Umbilical cord (tissue), 2 donors: ENCODE results near the gene RPN2. TPM values are rescaled to one million over a fixed set of nuclear protein-coding genes. Genes with fewer than 3 reads are reported as not detected.

Source experiments
- DNase-seq: peaks from one replicate; pipeline ENCODE4 v3.0.0-alpha.2; 2015; ENCODE audit warnings: low spot score
- total RNA-seq: library from RNA; depleted of rRNA; stranded (reverse); fragments of >200 nt; gene quantifications from one replicate; pipeline ENCODE4 v1.2.3, GENCODE V29; 2014; ENCODE audit warnings: low replicate concordance; ENCODE audit not compliant: insufficient read depth

RPN2 gene
- total RNA-seq, 1 donor from 2014 or later, result 156 TPM

DNA sequence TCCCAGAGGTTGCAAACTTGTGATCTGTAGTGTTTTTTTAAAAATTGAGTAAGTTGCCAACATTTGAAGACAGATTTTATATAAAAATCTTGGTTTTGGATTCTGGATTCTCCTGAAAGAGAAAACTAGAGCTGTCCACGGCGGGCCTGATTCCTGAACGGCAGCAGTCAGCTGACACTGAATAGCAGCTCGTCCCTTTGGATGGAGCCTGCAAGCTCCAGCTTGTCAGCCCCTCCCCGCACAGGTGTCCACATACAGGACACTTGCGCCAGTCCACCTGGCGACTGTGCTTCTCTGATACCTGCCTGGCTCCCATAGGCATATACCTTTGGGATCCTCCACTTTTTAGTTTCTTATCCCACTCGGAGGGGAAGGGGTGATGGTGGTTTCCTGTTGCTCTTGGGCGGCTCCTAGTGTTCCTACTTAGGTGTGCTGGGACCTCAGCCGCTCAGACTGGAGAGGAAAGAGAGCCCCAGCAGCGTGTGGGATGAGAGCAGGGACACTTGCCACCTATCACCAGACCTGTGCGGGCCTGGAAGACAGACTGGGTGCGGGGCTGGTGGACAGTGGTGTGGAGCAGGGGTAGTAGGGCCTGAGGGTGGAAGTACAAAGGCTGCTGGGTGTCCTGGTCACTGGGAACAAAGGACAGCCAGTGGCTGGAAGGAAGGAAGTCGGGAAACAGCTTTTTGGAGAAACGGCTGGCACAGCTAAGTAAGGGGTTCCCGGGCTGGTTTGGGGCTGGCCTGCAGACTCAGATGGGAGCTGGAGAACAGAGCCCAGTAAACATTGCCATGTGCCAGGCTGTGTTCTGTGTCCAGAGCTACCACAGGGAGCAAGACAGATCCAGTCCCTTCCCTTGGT lies 64.2 kb downstream of the RPN2 start:
- DNase-seq, result no peak

DNA sequence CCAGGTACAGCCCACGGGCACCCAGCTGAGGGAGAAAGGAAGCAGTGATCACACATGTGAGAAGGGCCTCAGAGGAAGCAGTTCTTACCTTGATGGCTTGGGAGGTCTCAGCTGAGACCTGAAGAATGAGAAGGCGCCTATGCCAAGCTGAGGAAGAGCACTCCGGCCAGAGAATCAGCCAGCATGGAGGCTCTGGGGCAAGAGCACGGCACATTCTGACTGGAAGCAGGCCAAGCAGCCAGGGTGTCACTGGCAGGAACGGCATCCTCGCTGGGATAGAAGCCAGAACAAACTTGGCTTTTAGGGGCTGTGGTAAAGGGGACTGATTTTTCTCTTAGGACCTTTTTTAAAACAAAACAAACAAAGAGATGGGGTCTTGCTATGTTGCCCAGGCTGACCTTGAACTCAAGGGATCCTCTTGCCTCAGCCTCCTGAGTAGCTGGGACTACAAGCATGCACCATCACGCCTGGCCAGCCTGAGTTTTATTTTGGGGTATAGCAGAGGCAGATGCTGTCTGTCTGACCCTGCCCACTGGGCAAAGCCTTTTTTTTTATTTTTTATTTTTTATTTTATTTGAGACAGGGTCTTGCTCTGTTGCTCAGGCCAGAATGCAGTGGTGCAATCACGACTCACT lies 64.9 kb downstream of the RPN2 start:
- DNase-seq, result no peak

DNA sequence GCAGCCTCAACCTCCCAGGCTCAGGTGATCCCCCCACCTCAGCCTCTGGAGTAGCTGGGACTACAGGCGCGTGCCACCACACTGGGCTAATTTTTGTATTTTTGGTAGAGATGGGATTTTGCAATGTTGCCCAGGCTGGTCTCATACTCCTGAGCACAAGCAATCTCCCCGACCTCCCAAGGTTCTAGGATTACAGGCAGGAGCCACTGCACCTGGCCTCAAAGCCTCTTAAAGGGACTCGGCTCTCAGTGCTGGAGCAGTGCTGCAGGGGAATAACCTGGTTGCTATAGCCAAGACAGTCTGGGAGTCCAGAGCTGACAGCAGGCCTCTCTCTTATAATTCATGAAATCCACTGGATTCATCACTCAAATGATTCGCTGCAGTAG lies 65.4 kb downstream of the RPN2 start:
- DNase-seq, result no peak

DNA sequence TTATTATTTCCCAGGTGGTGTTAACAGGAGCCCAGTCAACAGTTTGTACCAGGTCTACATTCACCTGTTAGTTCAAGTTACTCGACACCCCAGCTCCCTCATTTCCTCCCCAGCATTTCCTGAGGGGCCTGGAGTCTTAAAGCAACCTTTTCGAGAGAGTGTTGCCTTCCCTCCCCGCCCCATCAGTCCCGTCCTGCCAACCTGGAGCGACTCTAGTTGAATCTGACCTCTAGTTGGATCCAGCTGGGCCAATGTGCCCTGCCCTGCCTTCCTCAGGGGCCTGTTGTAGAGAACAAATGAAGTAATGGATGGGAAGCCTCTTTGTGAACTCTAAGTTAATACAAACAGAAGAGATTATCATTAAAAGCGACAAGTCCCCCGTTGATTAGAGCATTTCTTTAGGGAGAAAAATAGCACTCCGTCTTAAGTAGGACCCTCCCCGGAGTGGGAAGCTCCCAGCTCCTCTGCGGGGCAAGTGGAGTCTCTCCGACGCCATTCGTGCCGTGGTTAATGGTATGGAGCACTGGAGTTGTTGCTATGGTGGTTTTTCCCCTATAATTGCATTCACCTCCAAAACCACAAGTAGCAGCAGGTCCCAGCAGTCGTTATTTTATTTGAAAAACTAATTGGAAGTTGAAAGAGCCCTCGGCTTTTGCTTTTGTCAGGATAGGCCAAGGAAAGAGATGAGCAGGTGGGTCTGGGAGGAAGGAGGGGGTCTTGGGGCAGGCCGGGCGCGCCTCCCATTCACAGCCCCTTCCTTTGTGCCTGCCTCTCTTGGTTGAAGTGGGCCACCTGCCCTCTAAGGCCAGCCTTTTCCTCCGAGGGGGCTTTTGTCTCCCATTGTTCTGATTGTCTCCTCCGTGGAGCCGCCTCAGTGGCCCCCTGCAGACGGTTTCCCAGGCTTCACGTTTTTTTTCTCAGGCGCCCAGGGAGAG lies 66.4 kb downstream of the RPN2 start:
- no peak for DNase-seq

DNA sequence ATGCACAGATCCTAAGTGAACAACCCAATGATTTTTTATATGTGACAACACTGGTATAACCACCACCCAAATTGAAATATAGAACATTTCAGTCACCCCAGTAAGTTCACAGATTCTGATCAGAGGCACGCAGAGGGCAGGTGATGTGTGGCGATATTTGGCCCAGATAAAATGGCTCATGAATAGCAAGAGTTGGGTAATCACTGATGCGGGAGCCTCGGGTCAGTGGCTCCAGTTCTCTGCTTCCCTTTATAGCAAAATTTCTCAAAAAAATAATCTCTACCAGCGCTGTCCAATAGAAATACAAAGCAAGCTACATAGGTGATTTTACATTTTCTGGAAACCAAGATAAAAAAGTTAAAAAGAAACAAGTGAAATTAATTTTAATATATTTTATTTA lies 67.6 kb downstream of the RPN2 start:
- no peak for DNase-seq

DNA sequence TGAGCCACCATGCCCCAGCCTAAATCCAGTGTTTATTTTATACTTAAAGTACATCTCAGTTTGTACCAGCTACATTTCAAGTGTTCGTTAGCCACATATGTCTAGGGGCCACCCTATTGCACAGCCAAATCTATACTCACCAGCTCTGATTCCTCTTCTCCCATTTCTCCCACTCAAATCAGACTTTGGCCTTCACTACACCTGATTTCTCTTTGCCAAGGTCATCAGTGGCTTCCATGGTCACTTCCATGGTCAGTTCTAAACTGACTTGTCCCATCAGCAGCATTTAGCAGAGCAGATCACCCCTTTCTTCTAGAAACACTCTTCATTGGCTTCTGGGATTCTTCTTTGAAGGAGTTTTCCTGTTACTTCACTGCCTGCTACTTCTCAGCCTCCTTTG lies 68.4 kb downstream of the RPN2 start:
- no peak for DNase-seq

DNA sequence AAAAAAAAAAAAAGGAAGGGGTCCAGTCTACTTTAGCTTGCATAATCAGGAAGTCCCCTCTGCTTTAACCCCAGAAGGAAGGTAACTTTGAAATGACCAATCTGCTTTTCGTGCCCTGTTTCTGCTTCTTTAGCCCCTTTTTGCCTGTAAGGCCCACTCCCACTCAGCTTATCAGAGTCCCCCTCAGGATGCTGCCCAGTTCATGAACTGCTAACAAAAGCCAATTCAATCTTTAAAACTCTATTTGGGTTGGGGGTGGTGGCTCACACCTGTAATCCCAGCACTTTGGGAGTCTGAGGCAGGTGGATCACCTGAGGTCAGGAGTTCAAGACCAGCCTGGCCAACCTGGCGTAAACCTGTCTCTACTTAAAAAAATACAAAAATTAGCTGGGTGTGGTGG lies 70.2 kb downstream of the RPN2 start:
- no peak for DNase-seq

DNA sequence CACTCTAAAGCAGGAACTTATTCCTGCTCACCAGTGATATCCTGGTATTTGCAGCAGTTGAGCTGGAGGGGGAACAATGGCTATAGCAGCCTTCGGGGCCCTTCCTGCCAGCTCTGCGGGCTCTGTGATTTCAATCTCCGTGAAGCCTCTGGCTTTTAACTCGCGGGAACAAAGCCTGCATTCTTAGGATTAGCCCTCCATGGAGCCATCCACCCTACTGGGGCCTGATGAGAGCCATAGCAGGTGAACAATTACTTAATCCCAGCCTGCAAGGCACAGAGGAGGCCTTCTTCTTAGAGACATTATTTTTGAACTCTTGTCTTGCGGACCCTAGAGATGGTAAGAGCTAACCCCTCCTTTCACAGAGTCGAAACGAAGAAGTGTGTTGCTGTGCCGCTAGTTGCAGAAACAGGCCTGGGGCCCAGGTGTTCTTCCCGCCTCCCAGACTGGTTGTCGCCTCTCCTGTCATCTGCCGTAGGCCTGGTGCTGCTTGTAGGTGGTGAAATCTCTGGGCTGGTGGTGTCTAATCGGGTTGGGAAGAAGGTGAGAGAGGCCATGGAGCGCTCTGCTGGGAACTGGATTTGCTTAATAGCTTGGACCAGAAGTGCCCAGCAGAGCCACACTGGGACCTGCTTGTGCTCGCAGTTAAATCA lies 72.8 kb downstream of the RPN2 start:
- no peak for DNase-seq

DNA sequence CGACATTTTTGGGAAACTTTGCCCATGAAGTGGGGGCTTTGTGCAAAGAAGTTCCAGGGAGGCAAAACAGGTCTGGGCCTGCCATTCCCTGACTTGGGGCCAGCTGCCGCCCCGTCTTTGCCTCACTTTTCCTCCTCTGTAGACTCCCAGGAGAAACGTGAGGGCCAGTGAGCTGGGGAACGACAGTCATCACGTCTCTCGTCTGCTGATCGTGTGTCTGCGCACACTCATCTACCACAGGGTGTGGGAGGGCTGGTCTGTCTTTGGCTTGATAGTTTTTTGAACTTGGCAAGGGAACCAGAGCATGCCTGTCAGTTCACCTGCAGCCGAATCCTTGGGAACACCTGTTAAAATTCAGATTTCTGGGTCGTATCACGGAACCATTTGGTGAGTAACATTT lies 74.0 kb downstream of the RPN2 start:
- no peak for DNase-seq

DNA sequence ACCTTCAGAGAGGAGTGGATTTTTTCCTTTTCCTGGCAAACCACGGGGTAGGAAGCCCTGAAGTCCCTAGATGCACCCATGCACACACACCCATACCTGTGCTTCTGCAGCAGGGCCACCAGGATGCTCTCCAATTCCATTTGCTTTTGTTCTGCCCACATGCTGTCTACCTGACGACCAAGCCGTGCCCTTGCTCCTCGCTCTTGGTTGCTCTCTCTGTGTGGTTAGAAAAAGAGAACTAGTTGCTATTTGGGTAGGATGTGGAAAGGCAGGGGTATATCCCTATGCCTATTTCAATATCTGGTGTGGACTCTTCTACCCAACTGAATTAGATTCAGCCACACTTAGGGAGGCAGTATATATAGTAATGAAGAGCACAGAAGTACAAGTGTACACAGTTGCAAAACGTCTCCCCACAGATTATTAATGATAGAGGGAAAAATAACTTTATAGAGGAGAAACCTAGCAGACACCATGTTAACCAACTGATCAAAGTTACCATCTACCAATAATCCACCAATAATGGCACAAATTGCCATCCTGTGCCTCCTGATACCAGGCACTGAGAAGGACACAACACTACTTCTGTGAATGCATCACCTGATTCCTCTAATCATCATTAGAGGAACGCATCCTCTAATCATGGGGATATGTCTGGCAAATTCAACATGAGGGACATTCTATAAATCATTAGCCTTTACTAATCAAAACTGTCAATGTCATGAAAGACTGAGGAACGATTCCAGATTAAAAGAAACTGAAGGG lies 75.2 kb downstream of the RPN2 start:
- no peak for DNase-seq

DNA sequence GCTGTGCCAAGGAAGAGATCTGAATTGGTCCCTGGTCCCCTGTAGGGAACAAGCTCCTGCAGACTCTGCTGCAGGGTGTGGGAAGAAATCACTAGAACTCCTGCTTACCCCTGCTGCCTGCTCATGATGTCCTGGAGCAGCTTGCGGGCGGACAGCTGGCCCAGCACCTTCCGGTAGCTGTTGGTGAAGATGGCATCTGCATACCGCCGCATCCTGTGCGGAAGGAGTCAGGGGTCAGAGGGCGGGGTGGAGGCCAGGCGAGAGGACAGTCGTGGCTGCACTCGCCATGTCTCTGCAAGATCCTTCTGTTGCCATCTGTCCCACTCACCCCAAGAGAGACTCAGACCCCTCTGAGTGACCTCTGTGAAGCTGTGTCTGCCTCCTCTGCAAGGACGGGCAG lies 77.2 kb downstream of the RPN2 start:
- no peak for DNase-seq

DNA sequence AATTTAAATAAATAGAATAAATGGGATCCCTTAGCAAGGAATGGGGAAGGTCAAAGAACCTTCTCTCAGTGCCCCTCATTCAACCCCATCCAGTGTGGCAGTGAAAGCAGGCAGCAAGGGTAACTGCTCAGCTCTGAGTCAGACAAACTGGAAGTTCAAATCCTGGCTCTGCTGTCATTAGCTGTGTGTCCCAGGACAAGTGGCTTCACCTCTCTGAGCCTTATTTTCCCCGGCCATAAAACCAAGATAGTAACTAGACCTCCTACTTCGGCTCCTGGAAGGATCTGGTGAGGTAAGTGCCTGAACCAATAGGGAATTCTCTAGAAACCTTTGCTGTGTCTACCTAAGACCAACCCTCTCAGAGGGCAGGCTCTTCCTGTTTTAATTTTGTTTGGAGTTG lies 78.4 kb downstream of the RPN2 start:
- no peak for DNase-seq

DNA sequence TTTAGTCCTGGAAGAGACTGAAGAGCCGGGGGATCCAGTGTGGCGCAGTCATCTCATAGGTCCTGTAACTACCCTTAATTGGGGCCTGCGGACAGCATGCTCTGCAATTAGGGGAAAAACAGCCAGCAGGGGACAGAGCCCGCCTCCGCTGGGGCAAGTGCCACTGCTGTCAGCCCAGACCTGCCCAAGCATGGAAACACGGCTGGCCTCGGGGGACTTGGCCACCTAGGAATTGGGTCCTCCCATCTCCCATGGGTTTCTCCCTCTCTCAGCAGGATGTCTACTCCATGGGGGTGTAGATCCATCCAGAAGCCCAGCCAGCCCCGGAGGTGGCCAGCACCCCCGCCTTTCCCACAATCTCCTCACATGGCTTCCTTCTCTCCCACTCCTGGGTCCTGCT lies 78.9 kb downstream of the RPN2 start:
- no peak for DNase-seq

DNA sequence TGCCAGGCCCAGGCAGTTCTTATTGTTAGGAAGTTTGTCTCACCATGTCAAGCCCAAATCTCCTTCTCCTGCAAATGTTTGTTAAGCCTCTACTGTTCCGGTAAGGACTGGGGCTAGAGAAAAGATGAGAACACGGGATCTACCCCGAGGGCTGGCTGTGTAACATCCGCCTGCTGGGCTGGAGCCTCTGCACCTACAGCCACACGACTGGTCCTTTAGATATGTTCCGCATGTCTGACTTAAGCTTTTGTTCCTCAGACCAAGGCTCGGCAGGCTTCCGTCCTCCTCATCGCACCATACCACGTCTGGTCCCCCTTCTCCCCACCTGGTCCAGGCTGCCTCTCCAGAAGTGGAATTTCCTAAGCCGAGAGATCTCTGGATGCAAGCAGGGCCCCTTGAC lies 79.9 kb downstream of the RPN2 start:
- peak; percentile 53 for DNase-seq

DNA sequence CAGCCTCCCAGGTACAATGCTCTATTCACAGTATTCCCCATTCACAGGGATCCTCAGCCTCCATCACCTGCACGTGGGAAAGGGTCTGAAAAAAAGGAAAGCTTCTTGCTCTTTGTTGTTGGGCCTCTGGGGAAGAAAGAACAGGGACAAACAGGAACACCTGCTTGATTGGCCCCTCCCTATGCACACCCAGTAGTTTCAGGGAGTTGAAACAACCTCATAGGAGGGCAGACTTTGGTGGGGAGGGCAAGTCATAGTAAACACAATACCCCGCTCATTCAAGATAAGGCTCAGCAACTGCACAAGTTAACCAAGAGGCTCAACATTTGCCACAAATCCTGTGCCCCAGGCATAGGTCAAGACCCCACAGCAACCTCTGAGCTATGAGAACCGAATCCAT lies 80.7 kb downstream of the RPN2 start:
- no peak for DNase-seq

DNA sequence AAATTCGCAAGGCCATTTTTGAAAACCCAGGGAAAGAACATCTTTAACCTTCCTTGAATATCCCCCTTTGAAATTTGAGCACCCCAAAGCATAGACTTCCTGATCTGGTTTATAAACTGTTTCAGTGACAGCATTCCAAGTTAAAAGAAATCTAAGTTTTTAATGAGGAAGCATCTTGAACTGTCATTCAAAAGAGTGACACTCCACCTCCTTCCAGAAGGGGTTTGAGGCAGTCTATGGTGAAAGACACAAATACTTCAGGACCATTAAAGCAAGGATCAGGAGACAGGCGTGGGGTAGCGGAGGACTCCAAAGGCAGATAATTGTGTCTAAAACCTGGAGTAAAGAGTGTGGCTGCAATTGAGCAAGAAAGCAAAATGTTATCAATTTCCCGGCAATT lies 81.8 kb downstream of the RPN2 start:
- DNase-seq, result no peak

DNA sequence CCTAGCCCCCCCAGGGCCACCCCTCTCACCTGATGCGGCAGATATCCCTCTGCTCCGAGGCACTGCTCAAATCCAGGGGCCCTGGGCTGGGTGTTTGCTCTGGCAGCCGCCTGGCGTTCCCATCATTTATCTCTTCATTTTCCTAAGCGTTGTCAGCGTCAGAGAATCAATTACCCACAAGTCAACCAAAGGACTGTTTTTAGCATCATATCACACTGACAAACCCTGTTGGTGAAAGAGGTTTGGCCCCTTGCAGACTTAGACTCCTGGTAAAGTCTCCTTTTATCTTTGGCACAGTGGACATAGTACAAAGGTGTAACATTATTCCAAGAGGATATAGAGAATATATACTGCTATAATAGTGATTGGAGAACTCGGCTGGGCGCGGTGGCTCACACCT lies 82.6 kb downstream of the RPN2 start, which contains the start of gene GHRH:
Gene GHRH, minus strand, starts transcription at position 101 of the 400 bp plus-strand sequence. CDS start 4,925 bp downstream, outside the sequence.
- no peak for DNase-seq

DNA sequence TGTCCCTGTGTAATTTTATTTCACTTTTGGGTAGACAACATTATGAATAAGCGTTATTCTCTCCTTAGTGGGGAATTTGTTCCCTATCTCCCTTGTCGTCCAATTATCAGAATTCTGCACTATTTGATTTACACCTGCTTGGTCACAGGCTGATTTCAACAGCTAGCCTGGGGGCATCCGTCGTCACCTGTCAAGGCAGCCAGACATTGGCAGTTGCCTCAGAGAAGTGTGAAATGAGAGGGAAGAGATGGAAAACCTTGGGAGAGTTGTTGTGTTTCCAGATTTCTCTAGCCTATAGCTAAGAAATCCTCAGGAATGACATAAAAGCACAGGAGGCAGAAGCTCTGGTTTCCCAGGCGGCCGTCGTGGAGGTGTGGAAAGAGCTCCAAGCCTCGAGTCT lies 83.4 kb downstream of the RPN2 start:
- DNase-seq, result no peak

DNA sequence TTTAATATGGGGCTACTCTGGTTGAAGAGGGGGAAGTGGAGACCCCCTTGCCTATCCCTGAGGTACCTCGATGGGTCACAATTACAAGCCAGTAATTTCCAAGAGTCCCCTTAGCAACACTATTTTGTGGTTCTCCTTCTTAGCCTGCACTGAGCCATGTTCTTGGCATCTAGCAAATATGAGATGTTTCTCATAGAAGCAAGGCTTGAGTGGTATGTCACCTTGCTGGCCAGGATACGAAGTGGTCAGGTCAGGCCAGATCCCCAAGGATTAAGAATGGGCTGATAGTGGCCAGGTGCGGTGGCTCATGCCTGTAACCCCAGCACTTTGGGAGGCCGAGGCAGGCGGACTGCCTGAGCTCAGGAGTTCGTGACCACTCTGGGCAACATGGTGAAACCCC lies 84.6 kb downstream of the RPN2 start:
- no peak for DNase-seq

DNA sequence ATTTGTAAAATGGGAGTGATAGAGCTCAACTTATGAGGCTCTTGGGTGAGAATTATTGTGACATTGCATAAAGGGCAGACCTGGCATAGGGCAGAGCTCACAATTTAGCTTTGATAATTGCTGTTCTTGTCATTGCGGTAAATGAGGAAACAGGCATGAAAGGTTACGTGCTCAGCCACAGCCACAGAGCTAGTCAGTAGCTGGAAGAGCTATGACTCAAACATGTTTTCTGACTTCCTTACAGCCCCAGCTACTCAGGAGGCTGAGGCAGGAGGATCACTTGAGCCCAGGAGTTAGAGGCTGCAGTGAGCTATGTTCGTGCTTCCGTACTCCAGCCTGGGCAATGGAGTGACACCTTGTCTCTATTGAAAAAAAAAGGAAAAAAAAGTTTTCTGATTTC lies 86.0 kb downstream of the RPN2 start:
- no peak for DNase-seq
